22Rv1 (cell line): Measurements from ENCODE around the gene GNL3.

Experiments
- CTCF ChIP-seq: fragments of 450-650 bp; IDR thresholded peaks from 2 replicates; pipeline ENCODE4 v1.5.1; 2017; ENCODE audit warnings: mild to moderate bottlenecking
- ZFX ChIP-seq: fragments of 450-650 bp; IDR thresholded peaks from 2 replicates; pipeline ENCODE4 v1.6.1; 2017; ENCODE audit warnings: antibody characterized with exemption, borderline replicate concordance

DNA sequence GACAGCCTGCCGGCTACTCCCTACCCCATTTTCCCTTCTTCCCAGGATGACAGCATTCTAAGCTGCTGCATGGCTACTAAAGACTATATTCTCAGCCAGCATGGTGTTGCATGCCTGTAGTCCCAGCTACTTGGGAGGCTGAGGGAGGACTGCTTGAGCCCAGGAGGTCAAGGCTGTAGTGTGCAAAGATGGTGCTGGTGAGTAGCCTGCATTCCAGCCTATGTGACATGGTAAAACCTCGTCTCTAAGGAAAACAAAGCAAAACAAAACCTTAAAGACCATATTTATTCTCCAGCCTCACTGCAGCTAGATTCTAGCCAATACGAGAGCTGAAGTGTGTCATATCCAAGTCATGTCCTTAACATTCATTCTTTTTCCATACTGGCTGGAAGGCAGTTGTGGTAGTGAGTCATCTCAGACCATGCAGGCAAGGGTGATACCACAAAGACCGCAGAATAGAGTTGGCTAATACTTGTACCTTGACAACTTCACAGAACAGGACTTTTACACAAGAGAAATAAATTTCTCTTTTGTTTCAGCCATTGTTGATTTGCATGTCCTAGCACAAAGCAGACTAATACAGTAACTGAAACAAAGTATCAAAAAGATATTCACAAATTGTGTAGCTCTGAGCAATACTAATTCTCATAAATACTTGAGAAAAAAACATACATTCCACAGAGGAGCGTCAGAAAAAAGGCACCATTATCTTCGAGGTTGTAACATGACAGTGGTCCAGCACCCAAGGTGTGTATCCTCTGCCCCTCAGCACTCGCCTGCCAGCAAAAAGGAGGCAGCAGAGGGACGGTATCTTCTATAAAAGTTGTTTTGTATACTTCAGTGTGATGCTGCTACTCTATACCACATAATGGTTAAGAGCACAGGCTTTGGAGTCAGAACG is 15.0 kb upstream of the GNL3 start:
- no peak for TF ChIP-seq CTCF
- TF ChIP-seq ZFX, result no peak
